Cortex of kidney (tissue), 1 donor: Measurements from ENCODE around the gene ANKS3.

Source experiments
- DNase-seq: peaks from one replicate; lab custom pipeline; 2025; lab: John Stamatoyannopoulos, UW

Gene ANKS3

DNA sequence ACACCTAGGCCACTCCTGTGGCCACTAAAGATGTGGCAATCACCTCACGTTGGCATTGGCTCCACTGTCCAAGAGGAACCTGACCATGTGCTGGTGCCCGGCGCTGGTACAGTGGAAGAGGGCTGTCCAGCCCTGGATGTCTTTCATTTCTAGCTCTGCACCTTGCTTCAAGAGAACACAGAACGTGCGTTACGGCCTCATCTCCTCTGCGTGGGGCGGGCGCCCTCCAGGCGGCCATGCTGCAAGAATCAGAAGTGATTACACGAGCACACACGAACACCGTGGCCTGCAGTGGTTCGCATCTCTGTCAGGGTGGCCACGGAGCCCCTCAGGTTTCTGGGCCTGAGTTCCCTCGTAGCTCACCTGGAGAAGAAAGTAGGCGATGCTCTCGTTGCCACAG is 7.5 kb downstream of the ANKS3 start:
- no peak for DNase-seq

DNA sequence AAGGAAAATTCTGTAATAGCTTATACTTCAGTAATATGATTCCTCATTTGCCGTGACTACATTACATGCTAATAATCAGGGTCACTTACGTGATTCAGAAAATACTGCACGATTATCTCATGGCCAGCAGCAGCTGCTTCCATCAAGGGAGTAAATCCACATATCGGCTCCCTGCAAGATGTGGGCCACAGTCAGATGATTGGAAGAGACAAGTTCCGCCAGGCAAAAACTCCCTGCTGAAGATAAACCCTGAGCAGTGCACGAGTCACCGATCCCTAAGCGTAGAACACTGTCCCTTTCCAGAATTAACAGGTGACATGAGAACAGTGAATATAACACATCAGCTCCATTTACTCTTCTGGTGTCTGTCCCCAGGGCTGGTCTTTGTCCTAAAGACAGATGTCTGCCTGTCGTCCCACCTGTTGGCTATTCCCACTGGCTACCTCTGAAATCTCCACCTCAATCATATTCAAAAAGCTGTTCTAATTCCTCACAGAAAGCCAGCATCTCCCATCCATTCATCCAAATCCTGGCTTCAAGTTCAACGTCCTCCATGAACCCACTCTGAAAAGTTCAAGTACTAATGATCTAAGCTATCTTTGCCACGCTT is 9.3 kb downstream of the ANKS3 start:
- DNase-seq: no peak

DNA sequence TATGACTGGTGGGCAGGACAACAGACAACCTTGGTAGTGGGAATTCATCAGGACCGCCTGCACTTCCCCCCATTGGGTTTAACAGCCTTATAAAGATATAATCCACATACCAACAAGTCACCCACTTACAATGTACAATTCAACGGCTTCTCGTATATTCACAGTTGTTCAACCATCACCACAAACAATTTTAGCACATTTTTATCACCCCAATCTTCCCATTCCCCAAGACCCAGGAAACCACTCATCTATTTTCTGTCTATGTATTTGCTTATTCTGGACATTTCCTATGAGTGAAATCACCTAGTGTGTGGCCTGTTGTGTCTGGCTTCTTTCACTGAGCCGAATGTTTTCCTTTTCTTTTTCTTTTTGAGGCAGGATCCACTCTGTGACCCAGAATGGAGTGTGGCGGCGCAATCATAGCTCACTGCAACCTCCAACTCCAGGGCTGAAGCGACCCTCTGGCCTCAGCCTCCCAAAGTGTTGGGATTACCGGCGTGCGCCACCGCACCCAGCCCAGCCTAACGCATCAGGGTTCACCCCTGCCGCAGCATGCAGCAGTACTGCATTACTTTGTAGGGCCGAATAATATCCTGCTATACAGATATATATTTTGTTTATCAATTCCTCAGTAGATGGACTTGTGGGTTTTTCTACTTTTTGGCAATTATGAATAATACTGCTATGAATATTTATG is 10.9 kb downstream of the ANKS3 start:
- no peak for DNase-seq

DNA sequence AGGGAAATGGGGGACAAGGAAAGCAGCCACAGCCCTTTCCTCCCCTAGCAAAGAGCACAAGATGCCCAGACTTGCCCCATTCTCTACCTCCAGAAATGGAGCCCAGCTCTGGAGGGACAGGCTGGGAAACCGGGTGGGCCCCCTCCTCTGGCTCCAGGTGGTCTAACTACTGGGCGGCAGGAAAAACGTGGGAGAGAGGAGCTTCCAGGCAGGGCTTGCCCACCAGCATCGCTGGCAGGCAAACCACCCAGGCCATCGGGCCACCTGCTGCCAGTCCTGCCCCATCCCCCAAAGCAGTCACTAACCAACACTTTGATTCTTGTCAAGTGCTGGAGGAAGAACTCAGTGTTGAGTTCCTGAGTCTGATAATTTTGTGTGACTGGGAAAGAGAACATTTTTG is 15.6 kb downstream of the ANKS3 start:
- no peak for DNase-seq

DNA sequence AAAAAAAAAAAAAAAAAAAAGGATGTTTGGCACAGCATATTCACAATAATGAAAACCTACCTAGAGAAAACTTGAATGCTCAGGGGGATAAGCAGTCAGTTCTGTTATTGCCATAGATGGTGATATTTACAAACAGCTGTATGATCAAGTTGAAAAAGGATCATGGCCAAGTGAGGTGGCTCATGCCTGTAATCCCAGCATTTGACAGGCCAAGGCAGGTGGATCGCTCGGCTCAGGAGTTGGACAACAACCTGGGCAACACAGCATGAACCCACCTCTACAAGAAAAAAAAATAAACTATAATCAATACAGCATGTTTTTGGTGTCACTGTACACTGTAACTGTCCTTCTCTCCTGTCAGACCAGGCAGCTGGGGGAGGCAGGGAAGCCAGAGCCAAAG is 19.1 kb downstream of the ANKS3 start:
- no peak for DNase-seq

DNA sequence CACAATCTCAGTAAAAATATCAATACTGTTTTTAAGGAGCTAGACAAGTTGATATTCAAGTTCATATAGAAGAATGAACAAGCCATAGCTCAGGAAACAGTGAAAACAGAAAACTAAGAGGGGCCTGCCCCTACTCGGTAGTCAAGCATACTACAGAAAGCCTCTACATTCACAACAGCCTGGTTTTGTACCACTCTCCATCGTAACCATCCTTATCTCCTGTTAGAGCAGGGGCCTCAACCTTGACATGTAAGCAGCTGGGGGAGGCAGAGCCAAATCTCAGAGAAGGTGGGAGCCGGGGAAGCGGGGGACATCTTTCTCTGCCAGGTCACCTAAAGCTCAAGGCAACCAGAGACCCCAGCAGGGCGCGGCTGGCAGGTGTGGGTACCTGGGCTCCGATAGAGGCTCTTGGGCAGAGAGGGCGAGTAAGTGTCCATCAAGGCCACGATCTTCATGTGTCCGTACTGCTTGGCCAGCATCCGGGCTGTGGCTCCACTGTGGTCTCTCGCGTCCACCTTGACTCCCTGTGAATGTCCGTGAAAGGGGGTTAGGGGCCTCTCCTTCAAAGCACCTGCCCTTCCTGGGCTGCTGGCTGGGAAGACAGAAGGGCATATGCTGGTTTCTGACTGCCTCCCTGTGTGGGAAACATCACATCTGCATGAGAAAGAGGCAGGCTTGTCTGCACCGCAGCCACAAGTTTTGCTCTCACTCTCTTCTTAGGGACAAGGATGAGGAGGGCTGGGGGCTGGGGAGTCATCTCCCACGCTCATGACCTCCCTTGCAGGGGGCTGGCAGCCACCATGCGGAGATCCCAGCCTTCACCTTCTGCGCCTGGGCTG is 20.2 kb downstream of the ANKS3 start:
- no peak for DNase-seq

DNA sequence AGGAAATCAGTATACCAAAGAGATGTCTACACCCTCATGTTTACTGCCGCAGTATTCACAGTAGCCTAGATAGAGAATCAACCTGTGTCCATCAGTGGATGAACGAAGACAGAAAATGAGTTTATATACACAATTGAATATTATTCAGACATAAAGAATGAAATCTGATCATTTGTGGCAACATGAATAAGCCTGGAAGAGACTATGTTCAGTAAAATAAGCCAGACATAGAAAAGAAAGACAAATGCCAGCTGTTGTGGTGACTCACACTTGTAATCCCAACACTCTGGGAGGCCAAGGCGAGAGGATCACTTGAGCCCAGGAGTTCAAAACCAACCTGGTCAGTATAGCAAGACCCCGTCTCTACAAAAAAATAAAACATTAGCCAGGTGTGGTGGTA is 24.6 kb downstream of the ANKS3 start:
- no peak for DNase-seq

DNA sequence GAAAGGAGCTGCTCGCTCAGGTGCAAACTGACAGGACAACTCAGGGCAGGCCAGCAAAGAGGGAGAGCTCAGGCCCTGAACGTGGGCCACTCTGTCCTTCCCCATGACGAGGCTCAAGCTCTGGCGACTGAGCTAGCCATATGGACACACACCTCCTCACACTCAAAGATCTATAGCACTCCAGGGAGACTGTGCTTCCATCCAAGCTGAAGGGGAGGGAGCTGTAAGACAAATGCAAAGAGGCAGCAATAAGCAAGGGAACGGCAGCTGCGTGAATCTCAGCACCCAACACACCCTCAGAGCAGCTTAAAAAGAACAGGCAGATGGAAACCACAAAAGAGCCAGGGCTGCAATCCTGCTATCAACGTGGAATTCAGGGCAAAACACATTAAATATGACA is 27.2 kb downstream of the ANKS3 start:
- DNase-seq: no peak

DNA sequence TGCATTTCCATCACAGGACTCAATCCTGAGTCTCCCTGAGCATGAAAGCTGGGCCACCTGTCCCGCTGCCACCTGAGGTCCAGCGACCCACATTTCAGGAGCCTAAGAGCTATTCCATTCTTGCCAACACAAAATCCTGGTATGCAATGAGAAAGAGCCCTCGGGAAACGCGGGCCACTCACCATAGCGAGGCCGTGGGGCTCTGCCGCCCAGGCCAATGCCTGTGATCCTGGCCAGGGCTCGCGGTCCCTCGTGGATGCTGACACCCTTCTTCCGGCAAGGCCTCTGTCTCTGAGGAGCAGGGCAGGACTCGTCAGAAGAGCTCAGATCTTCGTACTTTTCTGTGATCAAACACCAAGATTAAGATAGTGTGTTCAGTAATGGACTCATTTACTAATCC is 29.2 kb downstream of the ANKS3 start:
- no peak for DNase-seq

DNA sequence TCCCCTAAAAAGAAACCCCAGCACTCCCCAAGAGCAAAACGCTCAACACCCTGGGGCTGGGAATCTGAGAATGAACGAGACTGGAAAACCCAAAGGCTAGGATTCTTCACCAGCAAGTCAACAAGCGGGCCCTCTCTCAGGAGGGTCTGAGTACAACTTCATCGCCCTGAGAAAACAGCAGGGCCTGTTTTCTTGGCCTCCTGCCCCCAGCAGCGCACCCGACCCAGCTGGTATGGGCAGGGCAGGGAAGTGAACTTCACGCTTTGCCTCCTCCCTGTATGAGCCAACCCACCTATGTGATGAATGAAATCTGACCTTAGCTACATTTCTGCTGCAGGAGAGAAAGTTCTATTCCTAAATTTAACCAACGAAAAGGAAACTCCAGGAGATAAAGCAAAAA is 29.6 kb downstream of the ANKS3 start:
- DNase-seq: no peak

DNA sequence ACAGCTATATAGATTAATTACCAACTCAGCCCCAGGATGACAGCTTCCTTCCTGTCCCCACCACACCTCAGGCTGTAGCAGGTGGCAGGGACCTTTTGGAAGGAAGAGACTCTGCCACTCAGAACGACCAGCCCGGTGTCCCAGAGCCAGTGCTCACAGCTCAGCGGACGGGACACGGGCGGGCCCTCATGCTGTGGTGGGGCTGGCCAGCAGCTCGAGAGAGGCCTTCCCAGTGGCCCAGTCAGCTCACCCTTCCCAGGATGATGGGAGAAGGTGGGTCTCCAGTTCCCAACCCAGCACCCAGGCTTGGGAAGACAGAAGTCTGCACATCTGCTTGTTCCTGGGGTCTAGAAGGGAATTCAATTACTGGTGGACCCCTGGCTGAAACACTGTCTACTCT is 30.2 kb downstream of the ANKS3 start:
- DNase-seq: no peak

DNA sequence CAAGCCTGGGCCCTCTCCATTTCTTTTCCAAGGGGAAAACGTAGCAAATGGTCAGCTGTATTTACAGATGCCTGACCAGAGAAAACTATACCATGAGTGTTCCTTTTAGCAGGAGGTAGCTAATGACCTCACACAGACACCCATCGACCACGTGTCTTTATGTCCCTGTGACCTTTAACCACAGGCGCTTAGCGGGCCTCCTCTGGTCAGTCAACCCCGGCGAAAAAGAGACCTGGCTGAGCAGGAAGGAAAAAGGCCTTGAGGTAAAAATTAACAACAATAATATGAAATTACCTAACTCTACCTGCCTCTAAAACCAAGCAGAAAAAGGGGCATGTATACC is 31.6 kb downstream of the ANKS3 start:
- no peak for DNase-seq

DNA sequence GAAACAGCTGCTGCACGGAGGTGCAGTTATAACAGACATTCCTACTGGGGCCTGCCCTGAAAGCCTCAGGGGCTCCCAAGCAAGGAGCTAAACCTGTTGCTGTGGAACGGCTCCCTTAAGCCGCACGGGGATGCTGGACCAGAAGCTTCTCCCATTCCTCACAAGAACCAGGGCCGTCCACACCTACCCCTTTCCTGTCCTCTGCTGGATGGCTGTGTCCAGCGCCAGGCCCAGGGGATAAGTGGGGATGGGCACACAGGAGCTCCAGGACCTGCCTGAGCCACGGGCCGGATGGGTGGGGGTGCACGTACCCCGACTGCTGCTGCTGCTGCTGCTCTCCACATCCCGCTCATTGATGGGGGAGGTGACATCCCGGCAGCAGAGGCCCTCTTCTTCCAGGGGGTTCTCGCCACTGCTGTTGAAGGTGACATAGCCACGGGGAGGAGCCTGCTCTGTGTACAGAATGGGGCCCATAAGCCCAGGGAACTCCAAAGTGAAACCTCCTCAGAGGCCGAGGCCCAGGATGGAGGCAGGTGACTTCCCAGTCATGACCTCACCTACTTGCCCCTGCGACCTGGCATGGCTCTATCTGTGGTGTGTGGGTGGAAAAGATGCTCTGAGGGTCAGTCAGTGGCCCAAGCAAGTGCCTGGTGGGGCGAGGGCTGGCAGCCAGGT is 32.1 kb downstream of the ANKS3 start:
- DNase-seq: no peak

DNA sequence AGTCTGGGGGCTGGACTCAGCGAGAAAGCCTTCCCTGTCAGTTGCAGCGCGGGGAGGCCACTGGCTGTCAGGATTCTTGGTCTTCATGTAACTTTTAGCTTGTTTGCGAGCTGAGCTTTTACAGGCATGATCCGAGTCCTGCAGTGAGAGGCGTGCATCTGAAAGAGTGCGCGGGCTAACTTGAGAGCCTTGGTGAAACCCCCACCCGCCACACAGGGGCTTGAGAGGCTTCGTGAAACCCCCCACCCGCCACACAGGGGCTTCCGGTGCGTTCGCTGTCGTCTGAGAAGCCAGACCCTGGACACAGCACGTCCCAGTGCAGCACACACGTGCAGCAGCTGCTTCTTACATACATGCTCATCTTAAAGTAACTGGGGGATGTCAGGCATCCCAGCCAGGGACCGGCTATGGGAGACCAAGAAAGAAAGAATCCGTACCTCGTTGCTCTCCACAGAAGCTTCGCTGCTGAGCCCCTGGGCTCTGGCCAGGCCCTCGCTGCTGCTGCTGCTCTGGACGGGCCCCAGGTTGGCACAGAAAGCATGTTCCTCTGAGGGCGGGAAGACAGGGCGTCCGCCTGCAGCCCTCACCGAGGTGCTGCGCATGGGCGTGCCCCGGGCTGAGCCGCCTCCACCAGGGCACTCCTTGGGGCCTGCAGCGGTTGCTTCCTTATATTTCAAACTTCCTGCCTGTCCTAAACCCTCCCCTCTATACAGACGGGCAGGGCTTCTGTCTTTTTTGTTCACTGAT is 32.9 kb downstream of the ANKS3 start:
- DNase-seq: no peak

DNA sequence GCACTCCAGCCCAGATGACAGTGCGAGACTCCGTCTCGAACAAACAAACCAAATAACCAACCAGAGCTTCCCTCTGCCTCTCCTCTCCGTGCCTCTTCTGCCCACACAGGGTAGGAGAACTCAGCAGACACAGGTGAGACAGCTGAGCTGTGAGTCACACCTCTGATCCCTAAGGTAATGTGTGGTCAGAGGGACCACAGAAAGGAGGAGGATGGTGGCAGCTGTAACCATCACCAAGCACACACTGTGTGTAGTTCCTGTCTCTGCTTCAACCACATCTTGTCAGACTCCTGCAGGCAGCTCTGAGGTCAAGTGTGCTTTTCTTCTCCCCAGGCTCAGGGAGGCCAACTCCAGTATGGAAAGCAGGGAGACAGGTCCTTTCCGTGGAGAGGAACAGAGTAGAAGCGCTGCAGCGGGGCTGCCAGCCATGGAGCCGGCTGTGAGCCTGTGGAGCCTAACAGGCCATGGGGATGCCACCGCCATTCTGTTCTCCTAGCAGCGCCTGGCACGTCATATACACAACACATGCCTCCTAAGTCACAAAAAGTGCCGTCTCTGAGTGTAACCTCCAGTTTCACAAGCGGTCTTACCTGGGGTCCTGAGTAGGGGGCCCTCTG is 33.6 kb downstream of the ANKS3 start:
- DNase-seq: no peak

DNA sequence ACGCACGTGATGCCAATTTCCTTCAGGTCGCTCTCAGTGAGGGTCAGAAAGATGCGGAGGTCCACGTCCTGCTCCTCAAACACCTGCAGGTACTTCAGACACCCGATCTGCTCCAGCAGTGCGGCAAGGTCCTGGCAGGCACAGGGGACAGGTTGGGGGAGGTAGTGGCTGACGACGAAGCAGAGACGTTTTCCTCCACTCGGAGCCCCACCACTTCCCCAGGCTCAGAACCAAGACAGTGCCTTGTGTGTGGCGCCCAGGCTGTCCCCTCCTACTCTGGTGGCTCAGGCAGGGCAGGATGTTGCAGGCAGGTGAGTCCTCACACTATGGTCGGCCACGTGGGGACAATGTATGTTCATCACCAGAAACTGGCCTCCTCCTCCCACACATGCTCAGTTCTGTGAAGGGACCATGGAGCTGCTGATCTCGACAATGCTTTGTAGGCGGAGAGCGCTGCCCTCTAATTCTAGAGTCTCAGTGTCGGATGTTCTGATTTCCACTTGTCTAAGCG is 35.0 kb downstream of the ANKS3 start:
- DNase-seq: no peak

DNA sequence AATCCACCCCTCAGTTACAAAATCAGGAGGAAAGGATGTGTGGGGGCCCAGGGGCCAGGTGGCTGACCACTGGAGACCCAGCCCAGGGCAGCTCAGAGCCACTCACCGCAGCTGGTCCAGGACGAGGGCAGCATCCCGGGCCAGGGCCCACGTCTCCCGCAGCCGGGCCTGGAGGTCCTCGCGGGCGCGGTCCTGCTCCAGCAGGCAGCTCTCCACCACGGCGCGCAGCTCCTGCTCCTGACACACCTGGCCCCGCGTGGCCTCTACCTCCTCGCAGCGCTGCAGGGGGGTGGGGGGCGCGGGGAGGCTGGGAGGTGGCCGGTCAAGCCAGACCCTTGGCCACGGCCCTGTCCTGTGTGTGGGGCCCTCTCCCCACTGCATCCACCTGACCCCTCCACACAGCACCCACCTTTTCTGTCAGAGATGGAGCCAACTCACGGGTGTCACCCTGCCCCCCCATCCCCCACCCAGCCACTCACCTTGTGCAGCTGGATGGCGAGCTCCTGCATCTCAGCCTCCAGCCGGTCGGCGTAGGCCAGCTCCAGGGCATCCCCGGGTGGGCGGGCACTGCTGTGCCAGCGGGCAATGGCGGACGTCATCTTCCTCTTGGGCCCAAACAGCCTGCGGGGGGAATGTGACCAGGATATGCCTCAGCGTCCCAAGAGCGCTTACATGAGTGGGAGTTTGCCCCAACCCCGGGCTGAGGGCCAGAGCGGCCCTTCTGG is 35.6 kb downstream of the ANKS3 start:
- DNase-seq: no peak

DNA sequence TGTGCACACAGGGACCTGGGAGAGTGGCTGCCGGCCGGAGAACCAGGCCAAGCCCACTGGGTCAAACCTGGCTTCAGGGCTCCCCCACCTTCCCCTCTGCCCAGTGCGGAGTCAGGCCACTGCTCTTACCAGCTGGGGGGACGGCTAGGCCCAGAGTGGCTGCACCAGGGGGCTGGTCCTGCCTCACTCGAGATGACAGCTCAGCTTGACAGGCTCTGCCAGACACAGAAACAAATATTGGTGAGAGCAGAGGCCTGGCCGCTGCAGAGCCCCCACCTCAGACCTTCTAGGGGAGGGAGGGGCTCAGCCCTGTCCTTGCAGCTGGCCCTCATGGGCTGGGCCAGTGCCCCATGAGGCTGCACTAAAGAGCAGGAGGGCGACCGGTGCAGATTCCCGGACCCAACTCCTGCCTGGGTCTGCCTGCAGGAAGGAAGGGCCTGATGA is 36.2 kb downstream of the ANKS3 start:
- DNase-seq: no peak

DNA sequence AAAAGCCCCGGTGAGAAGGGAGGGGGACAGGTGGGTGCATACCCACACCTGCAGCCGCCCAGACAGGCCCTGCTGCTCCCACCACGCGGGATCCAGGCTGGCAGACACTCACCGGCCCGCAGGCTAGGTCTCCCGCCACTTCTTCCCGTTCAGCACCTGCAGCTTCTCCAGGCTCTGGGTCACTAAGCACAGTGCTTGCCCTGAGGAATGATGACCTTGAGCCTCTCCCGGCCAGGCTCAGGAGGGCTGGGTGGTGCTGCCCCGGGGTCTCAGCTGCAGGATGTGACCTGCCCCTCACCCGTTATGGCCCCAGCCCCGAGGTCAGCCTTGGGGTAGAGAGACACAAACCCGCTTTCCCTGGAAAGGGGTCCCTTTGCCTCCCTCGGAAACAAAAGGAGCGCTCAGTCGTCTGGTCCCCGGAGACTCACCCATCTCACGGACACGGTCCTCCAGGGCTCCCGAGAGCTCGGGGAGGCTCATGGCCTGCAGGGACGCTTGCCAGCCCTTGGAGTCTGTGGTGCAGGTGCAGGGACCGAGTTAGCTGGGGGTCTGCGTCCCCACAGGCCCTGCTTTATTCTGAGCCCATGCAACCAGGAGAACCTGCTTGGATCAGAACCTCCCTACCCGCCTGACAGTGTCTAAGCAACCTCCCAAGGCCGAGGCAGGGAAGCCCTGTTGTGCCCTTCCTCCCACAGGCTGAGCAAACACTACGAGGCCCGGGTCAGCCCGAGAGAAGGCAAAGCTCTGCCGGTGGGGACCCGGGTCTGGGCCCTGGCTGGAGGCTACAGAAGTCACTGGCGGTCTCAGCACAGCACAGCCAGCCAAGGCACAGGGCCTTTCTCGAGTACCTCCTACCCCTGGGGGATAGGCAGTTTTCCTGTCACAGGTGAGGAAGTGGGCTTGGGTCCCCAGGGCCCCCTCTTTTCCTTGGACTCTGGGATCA is 36.9 kb downstream of the ANKS3 start:
- DNase-seq: no peak
